HG02981 (cell line): ENCODE data around the gene PROB1.
A peak's percentile ranks its signal among the peaks of the same experiment; 100 is the strongest.
"Not testable (repeated sequence)": the region's sequence is repeated elsewhere in the genome, so short reads cannot be mapped to it uniquely, and the experiment has no call there.

Source experiments
- ATAC-seq: cut with Tn5 transposase; IDR thresholded peaks from one replicate; pipeline ENCODE4 v1.9.1; 2021; ENCODE audit warnings: mild to moderate bottlenecking, moderate library complexity; ENCODE audit not compliant: unreplicated experiment

The PROB1 gene

DNA sequence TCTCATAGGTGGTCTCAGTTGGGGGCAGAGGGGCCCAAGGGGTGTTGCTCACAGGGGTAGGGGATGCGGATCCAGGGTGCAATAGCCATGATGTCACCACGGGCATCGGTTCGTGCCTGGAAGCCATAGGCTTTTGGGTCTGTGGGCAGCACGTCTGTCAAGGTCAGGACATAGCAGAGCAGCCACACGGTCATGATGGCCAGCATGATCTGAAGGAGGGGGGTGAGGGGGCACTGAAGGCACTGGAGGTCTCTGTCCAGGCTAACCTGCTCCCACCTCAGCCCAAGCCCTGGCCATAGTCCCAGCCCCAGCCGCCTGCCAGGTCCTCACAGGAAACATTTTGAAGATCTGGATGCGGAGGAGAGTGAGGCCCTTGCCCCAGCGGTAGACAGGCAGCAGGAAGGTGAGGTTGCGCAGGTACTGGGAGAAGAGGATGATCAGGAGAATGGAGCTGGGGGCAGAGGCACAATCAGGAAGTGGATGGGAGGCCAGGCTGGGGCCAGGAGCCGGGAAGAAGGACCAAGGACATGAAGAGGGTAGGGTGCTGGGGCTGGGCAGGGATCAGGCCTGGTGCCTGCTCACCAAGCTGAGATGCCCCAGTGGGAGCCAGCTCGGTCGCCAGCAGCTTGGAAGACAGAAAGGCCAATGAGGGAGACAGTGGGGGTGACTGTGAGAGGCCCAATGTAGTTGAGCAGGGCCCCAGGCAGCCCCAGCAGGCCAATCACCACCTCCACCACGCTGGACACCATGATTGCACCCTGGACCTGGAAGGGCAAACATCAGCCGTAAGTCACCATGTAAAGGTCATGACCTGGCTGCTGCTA, 15.1 kb downstream of the PROB1 start:
- no peak for ATAC-seq

GRCh38 chr5:139378941-139379361, 16.0 kb downstream of the PROB1 start:
- no peak for ATAC-seq

- ATAC-seq = no peak
These were observed 16.6 kb downstream of the PROB1 start for GRCh38 chr5:139378101-139378825.

DNA sequence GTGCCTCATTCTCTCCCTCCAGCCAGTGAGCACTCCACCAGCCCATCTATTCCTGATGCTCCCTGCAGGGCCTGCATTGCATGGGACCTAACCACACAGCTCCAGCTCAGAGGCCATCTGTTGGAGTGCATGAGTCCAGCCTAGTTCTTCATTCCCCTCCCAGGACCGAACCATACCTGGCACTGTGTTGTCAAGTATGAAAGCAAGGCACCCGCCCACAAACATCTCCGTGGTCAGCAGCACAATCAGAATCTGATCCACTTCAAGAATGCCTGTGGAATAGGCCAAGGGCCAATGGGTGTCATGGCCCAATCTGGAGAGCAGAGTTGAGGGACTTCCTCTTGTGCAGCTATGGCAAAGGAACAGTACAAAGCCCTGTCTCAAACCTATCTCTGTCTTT, 17.7 kb downstream of the PROB1 start:
- no peak for ATAC-seq

GRCh38 chr5:139376364-139376763, 18.5 kb downstream of the PROB1 start:
- no peak for ATAC-seq

DNA sequence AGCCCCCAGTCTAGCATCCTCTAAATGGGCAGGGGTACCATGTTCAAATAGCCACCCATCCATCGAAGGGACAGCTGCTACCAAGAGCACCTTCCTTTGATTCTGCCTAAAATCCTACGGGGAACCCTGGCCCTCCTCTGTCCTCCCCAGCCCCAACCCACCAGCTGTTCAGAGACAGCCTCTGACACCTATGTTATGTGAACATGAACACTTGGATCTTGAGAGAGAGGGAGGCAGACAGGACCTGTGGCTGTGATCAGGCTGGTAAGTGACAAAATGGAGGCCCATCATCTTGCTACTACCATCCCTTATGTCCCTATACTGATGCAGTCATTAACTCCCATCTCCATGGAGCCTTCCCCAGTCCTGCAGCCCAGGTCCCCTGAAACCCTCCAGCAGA, 20.0 kb downstream of the PROB1 start:
- no peak for ATAC-seq

- ATAC-seq = no peak
These were observed 23.1 kb downstream of the PROB1 start for GRCh38 chr5:139371482-139372435.

GRCh38 chr5:139369181-139369580, 25.7 kb downstream of the PROB1 start:
- no peak for ATAC-seq

DNA sequence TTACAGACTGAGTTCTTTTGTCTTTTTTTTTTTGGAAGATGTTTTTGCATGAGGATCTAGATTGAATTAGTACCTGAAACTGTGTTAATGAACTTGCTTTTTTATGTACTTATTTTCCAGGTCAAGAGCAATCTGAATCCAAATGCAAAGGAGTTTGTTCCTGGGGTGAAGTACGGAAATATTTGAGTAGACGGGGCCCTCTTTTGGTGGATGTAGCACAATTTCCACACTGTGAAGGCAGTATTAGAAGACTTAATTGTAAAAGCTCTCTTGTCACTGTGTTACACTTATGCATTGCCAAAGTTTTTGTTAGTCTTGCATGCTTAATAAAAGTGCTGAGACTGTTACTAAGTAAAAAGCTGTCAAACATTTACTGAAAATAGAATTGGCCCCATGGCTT, 26.3 kb downstream of the PROB1 start:
- ATAC-seq = no peak

DNA sequence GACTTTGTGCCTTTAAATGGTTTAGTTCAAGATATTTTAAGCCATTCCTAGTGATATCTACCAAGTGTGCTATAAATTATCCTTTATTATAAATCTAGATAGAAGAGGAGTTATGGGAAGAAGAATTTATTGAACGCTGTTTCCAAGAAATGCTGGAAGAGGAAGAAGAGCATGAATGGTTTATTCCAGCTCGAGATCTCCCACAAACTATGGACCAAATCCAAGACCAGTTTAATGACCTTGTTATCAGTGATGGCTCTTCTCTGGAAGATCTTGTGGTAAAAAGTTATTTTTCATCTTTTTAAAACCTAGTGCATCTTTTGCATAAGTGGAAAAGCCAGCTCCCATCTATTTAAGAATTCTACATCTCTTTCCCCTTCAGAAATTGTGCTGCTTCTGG, 30.4 kb downstream of the PROB1 start:
- no peak for ATAC-seq

- ATAC-seq = no peak
These were observed 31.0 kb downstream of the PROB1 start for GRCh38 chr5:139363937-139364336.

DNA sequence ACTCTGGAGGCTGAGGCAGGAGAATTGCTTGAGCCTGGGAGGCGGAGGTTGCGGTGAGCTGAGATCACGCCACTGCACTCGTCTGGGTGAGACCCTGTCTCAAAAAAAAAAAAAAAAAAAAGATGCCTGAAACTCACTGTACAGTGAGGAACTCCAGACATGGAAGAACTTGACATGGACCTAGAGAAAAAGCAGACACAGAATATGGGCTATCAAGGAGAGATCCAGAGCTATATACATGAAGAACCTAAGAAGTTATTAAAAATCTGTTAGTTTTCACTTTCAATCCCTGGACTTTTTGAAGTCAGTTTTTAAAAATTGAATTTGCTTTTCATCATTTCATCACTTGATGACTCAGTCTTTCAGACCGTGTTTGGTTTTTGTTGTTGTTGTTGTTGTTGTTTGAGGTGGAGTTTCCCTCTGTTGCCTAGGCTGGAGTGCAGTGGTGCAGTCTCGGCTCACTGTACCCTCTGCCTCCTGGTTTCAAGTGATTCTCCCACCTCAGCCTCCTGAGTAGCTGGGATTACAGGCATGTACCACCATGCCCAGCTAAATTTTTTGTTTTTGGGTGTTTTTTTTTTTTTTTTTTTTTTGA, 33.0 kb downstream of the PROB1 start:
- ATAC-seq = no peak

GRCh38 chr5:139360384-139360783, 34.5 kb downstream of the PROB1 start:
- ATAC-seq = no peak

DNA sequence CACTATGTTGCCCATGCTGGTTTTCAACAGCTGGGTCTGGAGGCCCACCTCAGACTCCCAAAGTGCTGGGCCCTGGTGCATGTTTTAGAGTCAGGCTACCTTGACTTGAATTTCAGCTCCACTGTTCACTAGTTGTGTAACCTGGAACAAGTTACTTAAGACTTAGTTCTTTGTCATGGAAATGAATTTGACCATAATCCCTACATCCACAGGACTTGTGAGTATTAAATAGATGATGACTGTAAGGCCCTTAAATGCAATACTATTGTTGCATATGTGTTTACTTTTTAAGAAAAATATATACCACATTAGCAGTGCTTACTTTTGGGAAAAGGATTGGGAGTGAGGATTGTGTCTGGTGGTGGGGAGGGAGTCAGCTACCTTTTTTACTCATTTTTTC, 36.8 kb downstream of the PROB1 start:
- no peak for ATAC-seq

- not testable (repeated sequence) for ATAC-seq
These were observed 39.0 kb downstream of the PROB1 start for GRCh38 chr5:139355900-139356299.

- no peak for ATAC-seq
These were observed 40.7 kb downstream of the PROB1 start for GRCh38 chr5:139354186-139354585.

GRCh38 chr5:139347863-139348262, 47.0 kb downstream of the PROB1 start:
- not testable (repeated sequence) for ATAC-seq

DNA sequence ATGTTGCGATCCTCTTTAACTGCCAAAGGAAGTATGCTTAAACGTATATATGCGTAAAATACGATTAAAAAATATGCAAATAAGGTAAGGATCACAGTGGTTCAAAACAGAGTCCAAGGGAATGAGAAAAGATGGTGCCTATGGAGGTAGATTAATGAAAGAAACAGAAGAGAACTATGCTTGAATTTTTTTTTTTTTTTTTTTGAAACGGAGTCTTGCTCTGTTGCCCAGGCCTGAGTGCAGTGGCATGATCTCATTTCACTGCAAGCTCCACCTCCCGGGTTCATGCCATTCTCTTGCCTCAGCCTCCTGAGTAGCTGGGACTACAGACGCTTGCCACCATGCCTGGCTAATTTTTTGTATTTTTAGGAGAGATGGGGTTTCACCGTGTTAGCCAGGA, 49.5 kb downstream of the PROB1 start:
- ATAC-seq = not testable (repeated sequence)

DNA sequence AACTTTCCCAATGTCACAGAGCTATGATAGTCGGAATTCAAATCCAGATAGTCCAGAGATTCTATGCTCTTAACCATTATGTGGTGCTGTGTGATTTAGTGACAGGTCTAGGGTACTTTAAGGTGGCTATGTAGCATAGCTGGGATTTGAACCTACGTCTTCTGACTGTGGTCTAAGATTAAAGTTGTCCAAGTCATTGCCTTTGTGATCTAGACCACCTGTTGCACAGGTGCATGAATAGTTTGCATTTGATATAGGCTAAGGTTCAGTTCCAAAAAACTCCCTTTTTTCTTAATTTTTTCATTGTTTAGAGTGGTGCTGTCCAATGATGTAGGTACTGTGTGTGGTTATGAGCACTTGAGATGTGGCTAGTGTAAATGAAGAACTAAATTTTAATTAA, 50.7 kb downstream of the PROB1 start:
- no peak for ATAC-seq

DNA sequence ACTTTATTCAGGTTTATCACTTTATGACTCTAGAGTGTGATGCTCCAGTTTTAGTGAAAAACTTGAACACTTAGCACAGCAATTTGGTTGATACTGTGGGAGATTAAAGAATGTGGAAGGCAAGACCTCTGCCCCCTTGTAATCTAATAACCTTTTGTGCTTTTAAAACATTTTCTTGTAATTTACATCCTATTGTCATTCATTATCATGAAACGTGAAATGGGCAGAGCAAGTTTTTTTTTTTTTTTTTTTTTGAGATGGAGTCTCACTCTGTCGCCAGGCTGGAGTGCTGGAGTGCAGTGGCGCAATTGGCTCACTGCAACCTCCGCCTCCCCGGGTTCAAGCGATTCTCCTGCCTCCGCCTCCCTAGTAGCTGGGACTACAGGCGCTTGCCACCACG, 51.4 kb downstream of the PROB1 start:
- ATAC-seq = no peak

GRCh38 chr5:139342423-139342723, 52.5 kb downstream of the PROB1 start:
- ATAC-seq = peak; percentile 40
